GM12878 (cell line): ENCODE results near the gene TRAK2.

Experiments
- CEBPB ChIP-seq, 2 experiments: fragments of 150-350 bp in 1 of 2; IDR thresholded peaks; 2 replicates each; pipeline ENCODE4 v1.6.1; 2012 to 2014; ENCODE audit warnings: low read depth in 2 of 2, low read length in 2 of 2, borderline replicate concordance in 1 of 2, inconsistent platforms in 1 of 2
- CHD2 ChIP-seq: IDR thresholded peaks from 2 replicates; pipeline ENCODE4 v1.6.1; 2011; ENCODE audit warnings: low read depth, low read length, improper control_type of control experiment, borderline replicate concordance
- CTCF ChIP-seq, 3 experiments: IDR thresholded peaks in 2 of 3; conservative IDR thresholded peaks in 1 of 3; 2 replicates each; pipeline ENCODE4 v1.5.1; 2011; ENCODE audit warnings: low read depth in 3 of 3, low read length in 3 of 3, mild to moderate bottlenecking in 3 of 3, control low read depth in 2 of 3, moderate library complexity in 2 of 3, inconsistent platforms in 1 of 3, mixed read lengths in 1 of 3; ENCODE audit not compliant: control insufficient read depth in 2 of 3, insufficient read depth in 1 of 3; ENCODE audit errors: extremely low read depth in 1 of 3
- CUX1 ChIP-seq: IDR thresholded peaks from 2 replicates; pipeline ENCODE4 v1.6.1; 2012; ENCODE audit warnings: improper control_type of control experiment, low read depth, low read length; ENCODE audit not compliant: insufficient replicate concordance
- EP300 ChIP-seq, 2 experiments: fragments of 150-350 bp in 1 of 2; IDR thresholded peaks; 2 replicates each; pipeline ENCODE4 v1.6.1; 2011 to 2012; ENCODE audit warnings: low read depth in 2 of 2, low read length in 2 of 2, borderline replicate concordance in 1 of 2, improper control_type of control experiment in 1 of 2, inconsistent platforms in 1 of 2; ENCODE audit not compliant: control insufficient read depth in 1 of 2
- GABPA ChIP-seq: IDR thresholded peaks from 2 replicates; pipeline ENCODE4 v1.6.1; 2014; ENCODE audit warnings: antibody characterized with exemption, low read depth, mild to moderate bottlenecking, inconsistent platforms
- POLR2A ChIP-seq: IDR thresholded peaks from 2 replicates; pipeline ENCODE4 v1.6.1; 2011; ENCODE audit warnings: low read depth, mild to moderate bottlenecking, low read length
- SUZ12 ChIP-seq: fragments of 200-600 bp; sonication (generic); IDR thresholded peaks from one replicate; pipeline ENCODE4 v1.6.1; 2018; ENCODE audit warnings: antibody characterized with exemption, mild to moderate bottlenecking; ENCODE audit not compliant: unreplicated experiment
- TF ChIP-seq, protein P1 (sequence below): IDR thresholded peaks from 2 replicates; pipeline ENCODE4 v1.6.1; 2011; ENCODE audit warnings: low read depth, mild to moderate bottlenecking, low read length, moderate library complexity, borderline replicate concordance; ENCODE audit errors: extremely low read depth

GRCh38 chr2:201413143-201413542 lies 38.1 kb downstream of the TRAK2 start:
- no peak for TF ChIP-seq POLR2A
- TF ChIP-seq CEBPB (IDR thresholded peaks at IDR 0.05; ENCODE audit: borderline replicate concordance in 1 of 2, low read depth in 2 of 2, low read length in 2 of 2): no peak
- no peak for TF ChIP-seq CTCF (IDR thresholded peaks at IDR 0.05 in 2 of 3, conservative IDR thresholded peaks at IDR 0.05 in 1 of 3; ENCODE audit: control insufficient read depth in 2 of 3, extremely low read depth in 1 of 3, insufficient read depth in 1 of 3, low read depth in 3 of 3, low read length in 3 of 3)
- TF ChIP-seq, protein P1, sequence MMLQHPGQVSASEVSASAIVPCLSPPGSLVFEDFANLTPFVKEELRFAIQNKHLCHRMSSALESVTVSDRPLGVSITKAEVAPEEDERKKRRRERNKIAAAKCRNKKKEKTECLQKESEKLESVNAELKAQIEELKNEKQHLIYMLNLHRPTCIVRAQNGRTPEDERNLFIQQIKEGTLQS: no peak
- no peak for TF ChIP-seq CUX1
- no peak for TF ChIP-seq SUZ12
- TF ChIP-seq EP300 (IDR thresholded peaks at IDR 0.05; ENCODE audit: borderline replicate concordance in 1 of 2, control insufficient read depth in 1 of 2, low read depth in 2 of 2, low read length in 2 of 2): no peak
- no peak for TF ChIP-seq CHD2
- no peak for TF ChIP-seq GABPA
